Tibial artery (tissue), 4 donors: ENCODE data around the gene NTRK2.

Experiments used
- DNase-seq, 2 donors: peaks; one replicate each; pipeline ENCODE4 v3.0.0-alpha.2; 2019
- H3K27ac ChIP-seq, 2 donors: fragments of 200-600 bp; sonication (generic) in 1 of 2; 1 replicate in 1 of 2; 2 replicates in 1 of 2; pipeline ENCODE4 v1.5.1; 2018 to 2019; ENCODE audit warnings: mild to moderate bottlenecking in 1 of 2
- H3K27me3 ChIP-seq, 2 donors: fragments of 200-600 bp; sonication (generic) in 1 of 2; one replicate each; pipeline versions ENCODE4 v1.5.1 to v1.6.0; 2016 to 2019
- H3K36me3 ChIP-seq, 3 donors: fragments of 200-600 bp; sonication (generic) in 2 of 3; one replicate each; pipeline ENCODE4 v1.5.1; 2016 to 2019; ENCODE audit warnings: mild to moderate bottlenecking in 2 of 3
- H3K4me1 ChIP-seq, 4 donors: fragments of 200-600 bp; sonication (generic) in 2 of 4; 1 replicate in 3 of 4; 2 replicates in 1 of 4; pipeline ENCODE4 v1.5.1; 2016 to 2019
- H3K4me3 ChIP-seq, 2 donors: fragments of 200-600 bp; sonication (generic) in 1 of 2; 1 replicate in 1 of 2; 2 replicates in 1 of 2; pipeline ENCODE4 v1.5.1; 2018 to 2019; ENCODE audit warnings: mild to moderate bottlenecking in 2 of 2
- H3K9me3 ChIP-seq, 3 donors: fragments of 200-600 bp; sonication (generic) in 1 of 3; one replicate each; pipeline ENCODE4 v1.5.1; 2016 to 2019
- intact Hi-C: fragments of 100-400 bp; cut with DNase I; formaldehyde crosslinking; loops from one replicate; pipeline ENCODE4 v1.15.0; 2023; ENCODE audit warnings: low total_unique reads
- TF ChIP-seq, protein P1 (sequence below), 2 experiments: fragments of 200-600 bp in 1 of 2; fragments of 450-650 bp in 1 of 2; IDR thresholded peaks; one replicate each; pipeline ENCODE4 v1.5.1; 2017 to 2019; ENCODE audit warnings: antibody characterized with exemption in 2 of 2, mild to moderate bottlenecking in 1 of 2, moderate library complexity in 1 of 2

The NTRK2 gene

DNA sequence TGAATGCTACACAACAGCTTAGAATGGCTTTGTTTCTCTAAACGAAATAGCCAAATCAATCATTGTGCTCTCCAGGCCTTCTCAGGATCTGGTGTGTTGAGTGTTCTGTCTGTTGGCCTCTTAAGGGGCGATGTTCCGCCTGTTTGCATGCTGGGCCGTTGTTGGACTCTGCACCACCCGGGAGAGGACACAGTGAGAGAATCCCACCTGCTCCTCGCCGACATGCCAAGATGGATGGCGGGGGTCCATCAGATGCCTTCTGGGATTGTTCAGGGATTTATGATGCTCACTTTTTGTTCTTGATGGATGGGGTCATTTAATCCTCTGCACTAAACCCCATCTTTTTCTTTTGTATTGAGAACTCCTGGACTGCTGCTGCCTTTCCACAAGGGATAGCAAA lies 159.9 kb downstream of the NTRK2 start:
- no peak overlapping the region for H3K27ac ChIP-seq
- H3K4me1 ChIP-seq = peaks cover 0 to 30% (median 11%) of the 10 kb centered on the region in 4 donors
- H3K27me3 ChIP-seq = no peaks in the 10 kb centered on the region
- DNase-seq = no peak
- no peaks in the 10 kb centered on the region for H3K36me3 ChIP-seq
- intact Hi-C loops = no loop called here
- TF ChIP-seq, protein P1, sequence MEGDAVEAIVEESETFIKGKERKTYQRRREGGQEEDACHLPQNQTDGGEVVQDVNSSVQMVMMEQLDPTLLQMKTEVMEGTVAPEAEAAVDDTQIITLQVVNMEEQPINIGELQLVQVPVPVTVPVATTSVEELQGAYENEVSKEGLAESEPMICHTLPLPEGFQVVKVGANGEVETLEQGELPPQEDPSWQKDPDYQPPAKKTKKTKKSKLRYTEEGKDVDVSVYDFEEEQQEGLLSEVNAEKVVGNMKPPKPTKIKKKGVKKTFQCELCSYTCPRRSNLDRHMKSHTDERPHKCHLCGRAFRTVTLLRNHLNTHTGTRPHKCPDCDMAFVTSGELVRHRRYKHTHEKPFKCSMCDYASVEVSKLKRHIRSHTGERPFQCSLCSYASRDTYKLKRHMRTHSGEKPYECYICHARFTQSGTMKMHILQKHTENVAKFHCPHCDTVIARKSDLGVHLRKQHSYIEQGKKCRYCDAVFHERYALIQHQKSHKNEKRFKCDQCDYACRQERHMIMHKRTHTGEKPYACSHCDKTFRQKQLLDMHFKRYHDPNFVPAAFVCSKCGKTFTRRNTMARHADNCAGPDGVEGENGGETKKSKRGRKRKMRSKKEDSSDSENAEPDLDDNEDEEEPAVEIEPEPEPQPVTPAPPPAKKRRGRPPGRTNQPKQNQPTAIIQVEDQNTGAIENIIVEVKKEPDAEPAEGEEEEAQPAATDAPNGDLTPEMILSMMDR (IDR thresholded peaks at IDR 0.05) = no peak
- no peaks in the 10 kb centered on the region for H3K9me3 ChIP-seq
- H3K4me3 ChIP-seq = no peak overlapping the region

DNA sequence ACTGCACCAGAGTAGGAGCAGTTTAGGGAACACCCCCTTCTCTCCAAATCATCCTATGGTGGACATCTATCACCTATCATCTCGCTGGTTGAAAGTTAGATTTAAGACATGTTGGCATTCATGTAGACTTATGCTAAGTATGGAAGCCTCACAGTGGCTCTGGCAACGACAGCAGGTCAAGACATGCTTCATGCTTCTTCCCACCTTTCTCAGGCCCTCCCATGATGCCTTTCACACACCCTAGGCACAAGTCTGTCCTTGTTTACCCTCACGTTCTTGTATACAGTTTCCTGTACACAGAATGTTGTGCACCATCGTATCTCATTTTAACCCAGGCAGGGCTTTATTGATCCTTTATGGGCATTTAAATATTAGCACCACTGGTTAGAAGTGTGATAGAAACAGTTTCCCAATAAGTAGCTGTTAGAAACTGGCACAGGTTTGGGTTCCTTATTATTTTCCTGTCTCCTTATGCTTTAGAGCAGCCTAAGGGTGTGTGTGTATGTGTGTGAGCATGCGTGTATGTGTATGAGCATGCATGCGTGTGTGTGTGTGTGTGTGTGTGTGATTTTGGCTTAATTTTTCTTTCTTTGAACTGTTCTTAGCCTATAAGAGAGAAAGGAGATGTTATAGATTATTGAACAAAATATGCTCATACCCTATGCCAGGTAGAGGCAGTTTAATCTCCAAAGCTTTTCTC lies 160.6 kb downstream of the NTRK2 start:
- Histone ChIP-seq H3K9me3 (no peaks in the 10 kb centered on the region), H3K27ac (no peak overlapping the region), H3K36me3 (no peaks in the 10 kb centered on the region), H3K27me3 (no peaks in the 10 kb centered on the region), H3K4me3 (no peak overlapping the region), H3K4me1 (peaks cover 0 to 23% (median 5%) of the 10 kb centered on the region in 4 donors)
- TF ChIP-seq, protein P1 (IDR thresholded peaks at IDR 0.05) = no peak
- intact Hi-C loops = no loop called here
- DNase-seq = no peak

DNA sequence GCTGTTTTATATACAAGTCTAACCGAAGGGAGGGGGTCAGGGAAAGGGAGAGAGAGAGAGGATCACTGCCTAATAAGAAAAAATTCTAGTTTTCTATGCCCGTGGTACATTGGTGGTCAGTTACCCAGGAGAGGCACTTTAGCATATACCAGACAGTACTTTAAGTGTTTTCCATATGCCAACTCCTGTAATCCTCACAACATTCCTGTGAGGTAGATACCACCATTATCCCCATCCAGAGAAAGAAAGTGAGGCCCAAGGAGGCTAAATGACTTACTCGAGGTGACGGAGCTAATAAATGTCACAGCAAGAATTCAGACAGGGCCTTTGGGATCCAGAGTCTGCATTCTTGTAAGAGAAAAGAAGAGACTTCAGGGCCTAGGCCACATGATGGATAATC lies 161.8 kb downstream of the NTRK2 start:
- H3K4me3 ChIP-seq = no peak overlapping the region
- intact Hi-C loops = no loop called here
- H3K4me1 ChIP-seq = peaks cover 0 to 11% (median 0%) of the 10 kb centered on the region in 4 donors

DNA sequence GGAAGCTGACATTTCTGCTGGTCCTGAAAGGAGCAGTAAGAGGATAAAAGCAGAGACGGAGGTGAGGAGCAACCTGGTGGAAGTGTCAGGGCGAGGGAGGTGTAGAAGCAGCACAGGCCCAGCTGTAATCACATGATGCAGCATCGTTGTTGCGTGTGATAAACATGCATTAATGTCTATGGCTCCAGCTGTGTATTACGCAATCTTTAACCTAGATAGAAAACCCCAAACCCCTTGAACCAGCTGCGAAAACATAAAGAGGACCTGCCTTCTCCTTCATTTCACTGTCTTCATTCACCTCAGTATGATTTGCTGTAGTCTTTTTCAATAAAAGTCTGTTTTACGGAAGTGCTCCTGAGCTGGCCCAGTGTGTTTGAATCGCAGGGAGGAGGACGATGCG lies 162.9 kb downstream of the NTRK2 start:
- H3K36me3 ChIP-seq = no peaks in the 10 kb centered on the region
- TF ChIP-seq, protein P1 (IDR thresholded peaks at IDR 0.05) = no peak
- intact Hi-C loops = no loop called here
- H3K27ac ChIP-seq = no peak overlapping the region
- DNase-seq = no peak
- no peaks in the 10 kb centered on the region for H3K27me3 ChIP-seq
- H3K9me3 ChIP-seq = no peaks in the 10 kb centered on the region
- peaks cover 0 to 8% (median 0%) of the 10 kb centered on the region in 4 donors for H3K4me1 ChIP-seq
- H3K4me3 ChIP-seq = no peak overlapping the region

More for the DNA sequence above, 161.8 kb downstream of the NTRK2 start:
- TF ChIP-seq, protein P1 (IDR thresholded peaks at IDR 0.05) = no peak
- no peak for DNase-seq
- Histone ChIP-seq H3K36me3 (no peaks in the 10 kb centered on the region), H3K27ac (no peak overlapping the region), H3K9me3 (no peaks in the 10 kb centered on the region), H3K27me3 (no peaks in the 10 kb centered on the region)

DNA sequence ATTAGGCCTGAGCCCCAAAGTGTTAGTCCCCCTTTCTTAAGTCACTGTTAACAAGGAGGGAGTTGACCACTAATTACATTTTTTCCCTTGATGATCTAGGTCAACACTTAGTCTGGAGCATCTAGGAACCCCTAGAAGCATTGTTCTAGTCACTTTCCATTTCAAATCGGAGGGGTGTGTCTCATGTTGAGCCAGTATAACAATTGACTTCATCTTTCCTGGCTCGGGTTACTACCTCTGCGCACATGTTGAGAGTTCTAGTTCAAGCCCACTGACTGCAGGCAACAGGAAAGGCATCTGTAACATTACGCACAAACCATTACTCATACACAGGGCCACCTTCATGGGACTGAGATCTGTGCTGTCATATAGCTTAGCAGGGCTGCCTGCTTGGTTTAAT lies 164.9 kb downstream of the NTRK2 start:
- Histone ChIP-seq H3K4me3 (no peak overlapping the region), H3K9me3 (no peaks in the 10 kb centered on the region), H3K36me3 (no peaks in the 10 kb centered on the region), H3K4me1 (peaks cover 0 to 3% (median under 1%) of the 10 kb centered on the region in 4 donors), H3K27me3 (no peaks in the 10 kb centered on the region), H3K27ac (no peak overlapping the region)
- no peak for DNase-seq
- TF ChIP-seq, protein P1 (IDR thresholded peaks at IDR 0.05) = no peak
- intact Hi-C loops = no loop called here
